Left colon (tissue), 2 donors: ENCODE measurements around the gene ISOC2. TPM values are rescaled to one million over a fixed set of nuclear protein-coding genes. Genes with fewer than 3 reads are reported as not detected.
A peak's percentile ranks its signal among the peaks of the same experiment; 100 is the strongest.
"Not testable (repeated sequence)": the region's sequence is repeated elsewhere in the genome, so short reads cannot be mapped to it uniquely, and the experiment has no call there.

Experiments used
- ATAC-seq: fragments of 200-7000 bp; cut with Tn5 transposase; one replicate; pipeline ENCODE4 v1.9.1; 2020; ENCODE audit warnings: mild to moderate bottlenecking, moderate library complexity
- DNase-seq, 2 donors: peaks; one replicate each; pipeline ENCODE4 v3.0.0-alpha.2; 2020
- intact Hi-C, 2 donors: fragments of 100-400 bp; cut with DNase I in 1 of 2; cut with micrococcal nuclease in 1 of 2; formaldehyde crosslinking; loops; one replicate each; pipeline versions ENCODE4 v1.11.2 to v1.14.0; 2022; cut with DNase I, micrococcal nuclease
- total RNA-seq, 2 donors: library from RNA; stranded (reverse); fragmentation: NEBNext Ultra II Directional; extraction: Animal tissue kit (Norgen Biotek cat#: 25700); gene quantifications; one replicate each; pipeline ENCODE4 v1.2.1, GENCODE V29; 2021
- donor health status: DM: no; HTN: no; CAD: no.
- donor health status: DM: yes; HTN: yes; CAD: no.

The ISOC2 gene
- total RNA-seq, 2 donors from 2014 or later, result 63.5 to 115 TPM

GRCh38 chr19:55448175-55448490 is 13.3 kb downstream of the ISOC2 start:
- intact Hi-C loops, DNase-seq, ATAC-seq: not testable (repeated sequence)

- ATAC-seq, result peak; percentile 28
- no peak for DNase-seq
- intact Hi-C loops, result no loop called here
These were observed 13.8 kb downstream of the ISOC2 start for GRCh38 chr19:55447421-55448174.

- intact Hi-C loops, result no loop called here
- DNase-seq (no peak), ATAC-seq (no peak)
These were observed 15.4 kb downstream of the ISOC2 start for GRCh38 chr19:55446060-55446459.

GRCh38 chr19:55444646-55445045 is 16.8 kb downstream of the ISOC2 start:
- ATAC-seq (no peak), DNase-seq (no peak)
- intact Hi-C loops, result no loop called here

- no peak for DNase-seq
- ATAC-seq, result no peak
- intact Hi-C loops, result no loop called here
These were observed 17.5 kb downstream of the ISOC2 start for GRCh38 chr19:55443824-55444480.

- intact Hi-C loops, result no loop called here
- DNase-seq, result no peak
- no peak for ATAC-seq
These were observed 18.2 kb downstream of the ISOC2 start, which contains the start of gene SHISA7 for GRCh38 chr19:55443045-55443823. TSS of gene SHISA7 (minus strand) at chr19:55443300. CDS start at chr19:55442863, 437 bp downstream.

GRCh38 chr19:55442372-55442961 is 19.0 kb downstream of the ISOC2 start:
- DNase-seq (no peak), ATAC-seq (peak; percentile 33)
- intact Hi-C loops, result no loop called here

GRCh38 chr19:55441692-55442321 is 19.6 kb downstream of the ISOC2 start:
- ATAC-seq (peak; percentile 59), DNase-seq (peak in 1 of 2 donors; percentile 35)
- intact Hi-C loops, result no loop called here

GRCh38 chr19:55441319-55441691 is 20.1 kb downstream of the ISOC2 start:
- ATAC-seq (no peak), DNase-seq (no peak)
- intact Hi-C loops, result no loop called here

GRCh38 chr19:55440411-55441105 is 20.9 kb downstream of the ISOC2 start:
- intact Hi-C loops, result no loop called here
- DNase-seq (no peak), ATAC-seq (no peak)

- no peak for ATAC-seq
- DNase-seq, result no peak
- intact Hi-C loops, result no loop called here
These were observed 22.4 kb downstream of the ISOC2 start for GRCh38 chr19:55439052-55439451.

GRCh38 chr19:55437410-55437809 is 24.0 kb downstream of the ISOC2 start:
- peak; percentile 91 for ATAC-seq
- intact Hi-C loops, result no loop called here
- peak in 1 of 2 donors; percentile 63 for DNase-seq

GRCh38 chr19:55436847-55437246 is 24.6 kb downstream of the ISOC2 start:
- intact Hi-C loops, result no loop called here
- DNase-seq (no peak), ATAC-seq (no peak)

- ATAC-seq (no peak), DNase-seq (no peak)
- intact Hi-C loops, result no loop called here
These were observed 26.4 kb downstream of the ISOC2 start for GRCh38 chr19:55435020-55435419.

- no peak for ATAC-seq
- intact Hi-C loops, result no loop called here
- no peak for DNase-seq
These were observed 27.0 kb downstream of the ISOC2 start for GRCh38 chr19:55434356-55434919.

GRCh38 chr19:55433292-55433691 is 28.1 kb downstream of the ISOC2 start:
- intact Hi-C loops, result no loop called here
- no peak for ATAC-seq
- DNase-seq, result no peak

GRCh38 chr19:55432241-55432959 is 29.0 kb downstream of the ISOC2 start:
- DNase-seq, result no peak
- intact Hi-C loops, result no loop called here
- no peak for ATAC-seq

GRCh38 chr19:55431183-55431582 is 30.3 kb downstream of the ISOC2 start:
- ATAC-seq (no peak), DNase-seq (no peak)
- intact Hi-C loops, result no loop called here
